ENCODE data around the gene ZNF536. TPM values are rescaled to one million over a fixed set of nuclear protein-coding genes. Genes with fewer than 3 reads are reported as not detected.

ZNF536 gene
- total RNA-seq, 1 experiment from 2014 or later: 0.35 TPM

DNA sequence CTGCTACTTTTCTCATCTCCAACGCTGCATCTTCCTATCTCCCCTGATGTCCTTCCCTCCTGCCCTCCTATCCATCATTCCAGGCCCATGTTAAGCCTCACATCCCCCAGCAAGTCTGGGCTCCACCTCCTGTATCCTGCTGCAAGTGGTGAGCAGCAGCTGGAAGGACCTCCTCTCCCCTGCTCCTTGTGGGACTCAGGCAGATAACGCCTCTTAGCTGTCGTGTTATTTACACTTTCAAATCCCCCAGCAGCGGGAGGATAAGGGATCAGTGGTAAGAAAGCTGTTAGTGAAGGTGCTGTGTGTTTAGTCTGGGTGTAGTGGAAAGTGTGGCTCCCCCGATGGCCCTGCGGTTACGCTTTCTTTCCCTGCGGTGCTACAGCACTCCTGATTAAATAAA, 211.9 kb downstream of the ZNF536 start:
- Mint-ChIP-seq H3K4me1 (peaks cover 12% of the 10 kb centered on the region), H3K27ac (no peak overlapping the region), H3K36me3 (no peaks in the 10 kb centered on the region), H3K4me3 (no peak overlapping the region), H3K27me3 (ENCODE audit: low read depth) (no peaks in the 10 kb centered on the region), H3K9me3 (no peaks in the 10 kb centered on the region)
- POLR2A ChIA-PET: no interaction called here
- CTCF ChIA-PET: interaction anchor here (1.6 kb wide), 1 partner anchor 78 kb away, joined by 3 read pairs; no protein-coding TSS in a partner anchor
- TF ChIP-seq NFYB (CRISPR knock-in tag; conservative IDR thresholded peaks at IDR 0.05; ENCODE audit: low read depth) (no peak), OVOL2 (CRISPR knock-in tag; IDR thresholded peaks at IDR 0.05; ENCODE audit: borderline replicate concordance) (no peak), ZNF416 (CRISPR knock-in tag; IDR thresholded peaks at IDR 0.05) (no peak), ZNF423 (CRISPR knock-in tag; IDR thresholded peaks at IDR 0.05) (no peak), GABPB1 (CRISPR knock-in tag; IDR thresholded peaks at IDR 0.05) (no peak)
- ATAC-seq (no peak), DNase-seq (ENCODE audit: low spot score) (no peak)

DNA sequence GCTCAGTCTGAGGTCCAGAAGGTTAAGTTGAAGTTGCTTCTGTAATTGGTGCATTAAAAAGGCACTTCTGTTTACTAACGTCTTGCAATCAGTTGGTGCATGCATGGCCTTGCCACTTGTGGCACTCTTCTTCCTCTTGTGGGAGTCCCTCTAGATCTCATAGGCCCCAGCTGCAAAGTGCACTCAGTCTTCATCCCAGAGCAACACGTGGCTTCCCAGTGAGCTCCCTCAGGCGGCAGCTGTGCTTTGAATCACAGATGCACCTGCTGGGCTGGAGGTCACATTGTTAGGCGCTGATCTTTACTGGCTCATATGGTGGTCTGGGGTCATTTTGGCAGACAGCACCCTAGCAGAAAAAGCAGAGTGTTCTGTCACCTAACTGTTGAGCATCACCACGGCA, 215.7 kb downstream of the ZNF536 start:
- CTCF ChIA-PET: interaction anchor here (1.1 kb wide), 1 partner anchor 82 kb away, joined by 3 read pairs; no protein-coding TSS in a partner anchor
- Mint-ChIP-seq H3K36me3 (no peaks in the 10 kb centered on the region), H3K27me3 (ENCODE audit: low read depth) (no peaks in the 10 kb centered on the region; the same call in 1 of the 2 replicates), H3K27ac (no peak overlapping the region), H3K4me3 (no peak overlapping the region), H3K4me1 (peaks cover 12% of the 10 kb centered on the region), H3K9me3 (peaks cover 16% of the 10 kb centered on the region)
- ATAC-seq (no peak), DNase-seq (ENCODE audit: low spot score) (no peak)
- TF ChIP-seq NFE2L1 (CRISPR knock-in tag; IDR thresholded peaks at IDR 0.05): 0 out of 2 replicates have a peak, but pooled peaks have one; percentile 33
- TF ChIP-seq, protein P1, sequence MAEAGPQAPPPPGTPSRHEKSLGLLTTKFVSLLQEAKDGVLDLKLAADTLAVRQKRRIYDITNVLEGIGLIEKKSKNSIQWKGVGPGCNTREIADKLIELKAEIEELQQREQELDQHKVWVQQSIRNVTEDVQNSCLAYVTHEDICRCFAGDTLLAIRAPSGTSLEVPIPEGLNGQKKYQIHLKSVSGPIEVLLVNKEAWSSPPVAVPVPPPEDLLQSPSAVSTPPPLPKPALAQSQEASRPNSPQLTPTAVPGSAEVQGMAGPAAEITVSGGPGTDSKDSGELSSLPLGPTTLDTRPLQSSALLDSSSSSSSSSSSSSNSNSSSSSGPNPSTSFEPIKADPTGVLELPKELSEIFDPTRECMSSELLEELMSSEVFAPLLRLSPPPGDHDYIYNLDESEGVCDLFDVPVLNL (CRISPR knock-in tag; IDR thresholded peaks at IDR 0.05; ENCODE audit: borderline replicate concordance, low read depth): no peak
- TF ChIP-seq, protein P2, sequence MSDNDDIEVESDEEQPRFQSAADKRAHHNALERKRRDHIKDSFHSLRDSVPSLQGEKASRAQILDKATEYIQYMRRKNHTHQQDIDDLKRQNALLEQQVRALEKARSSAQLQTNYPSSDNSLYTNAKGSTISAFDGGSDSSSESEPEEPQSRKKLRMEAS (CRISPR knock-in tag; IDR thresholded peaks at IDR 0.05): peak; percentile 53; the same call in 1 of the 2 replicates
- POLR2A ChIA-PET: interaction anchor here (0.9 kb wide), 1 partner anchor 54 kb away, joined by 3 read pairs; no protein-coding TSS in a partner anchor

DNA sequence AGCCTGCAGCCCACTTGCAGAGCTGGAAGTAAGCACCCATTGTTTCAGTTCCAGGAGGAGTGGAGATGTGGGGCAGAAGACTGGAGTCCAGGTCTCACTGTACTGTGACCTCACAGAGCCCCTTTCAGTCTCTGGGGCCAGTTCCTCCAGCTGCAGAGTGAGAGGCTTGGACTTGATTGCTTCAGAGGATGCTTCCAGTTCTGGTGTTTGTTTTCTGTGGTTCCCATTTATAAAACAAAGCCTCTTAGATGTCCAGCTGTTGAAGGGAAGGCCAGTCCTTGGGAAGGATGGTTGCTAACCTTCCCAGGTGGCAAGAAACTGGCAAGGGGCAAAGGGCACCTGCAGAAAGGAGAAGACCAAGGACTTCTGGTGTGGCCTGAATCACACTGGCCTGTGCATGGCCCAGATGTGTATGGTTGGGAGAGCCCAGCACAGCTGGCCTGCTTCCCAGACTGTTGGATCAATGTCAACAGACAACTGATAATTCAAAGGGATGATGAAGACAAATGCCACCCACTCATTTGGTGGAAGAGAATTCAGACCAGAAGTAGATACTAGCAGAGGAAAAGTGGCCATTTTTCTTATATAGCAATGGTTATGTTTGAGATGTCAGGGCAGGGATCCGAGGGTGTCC, 218.5 kb downstream of the ZNF536 start:
- TF ChIP-seq ELF4 (CRISPR knock-in tag; IDR thresholded peaks at IDR 0.05; ENCODE audit: low read depth): no peak
- TF ChIP-seq, protein P3, sequence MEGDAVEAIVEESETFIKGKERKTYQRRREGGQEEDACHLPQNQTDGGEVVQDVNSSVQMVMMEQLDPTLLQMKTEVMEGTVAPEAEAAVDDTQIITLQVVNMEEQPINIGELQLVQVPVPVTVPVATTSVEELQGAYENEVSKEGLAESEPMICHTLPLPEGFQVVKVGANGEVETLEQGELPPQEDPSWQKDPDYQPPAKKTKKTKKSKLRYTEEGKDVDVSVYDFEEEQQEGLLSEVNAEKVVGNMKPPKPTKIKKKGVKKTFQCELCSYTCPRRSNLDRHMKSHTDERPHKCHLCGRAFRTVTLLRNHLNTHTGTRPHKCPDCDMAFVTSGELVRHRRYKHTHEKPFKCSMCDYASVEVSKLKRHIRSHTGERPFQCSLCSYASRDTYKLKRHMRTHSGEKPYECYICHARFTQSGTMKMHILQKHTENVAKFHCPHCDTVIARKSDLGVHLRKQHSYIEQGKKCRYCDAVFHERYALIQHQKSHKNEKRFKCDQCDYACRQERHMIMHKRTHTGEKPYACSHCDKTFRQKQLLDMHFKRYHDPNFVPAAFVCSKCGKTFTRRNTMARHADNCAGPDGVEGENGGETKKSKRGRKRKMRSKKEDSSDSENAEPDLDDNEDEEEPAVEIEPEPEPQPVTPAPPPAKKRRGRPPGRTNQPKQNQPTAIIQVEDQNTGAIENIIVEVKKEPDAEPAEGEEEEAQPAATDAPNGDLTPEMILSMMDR (IDR thresholded peaks at IDR 0.05): no peak
- no peak for TF ChIP-seq ZNF416 (CRISPR knock-in tag; IDR thresholded peaks at IDR 0.05)
- no peak for TF ChIP-seq ZNF263 (CRISPR knock-in tag; IDR thresholded peaks at IDR 0.05; ENCODE audit: low read depth)
- DNase-seq (ENCODE audit: low spot score): no peak
- peaks cover 16% of the 10 kb centered on the region for H3K9me3 Mint-ChIP-seq
- H3K4me1 Mint-ChIP-seq: peaks cover 26% of the 10 kb centered on the region
- H3K27ac Mint-ChIP-seq: no peak overlapping the region
- ChIA-PET POLR2A (no interaction called here), CTCF (no interaction called here)
- no peaks in the 10 kb centered on the region; the same call in 1 of the 2 replicates for H3K27me3 Mint-ChIP-seq (ENCODE audit: low read depth)
- no peak overlapping the region for H3K4me3 Mint-ChIP-seq
- H3K36me3 Mint-ChIP-seq: no peaks in the 10 kb centered on the region
- ATAC-seq: no peak

DNA sequence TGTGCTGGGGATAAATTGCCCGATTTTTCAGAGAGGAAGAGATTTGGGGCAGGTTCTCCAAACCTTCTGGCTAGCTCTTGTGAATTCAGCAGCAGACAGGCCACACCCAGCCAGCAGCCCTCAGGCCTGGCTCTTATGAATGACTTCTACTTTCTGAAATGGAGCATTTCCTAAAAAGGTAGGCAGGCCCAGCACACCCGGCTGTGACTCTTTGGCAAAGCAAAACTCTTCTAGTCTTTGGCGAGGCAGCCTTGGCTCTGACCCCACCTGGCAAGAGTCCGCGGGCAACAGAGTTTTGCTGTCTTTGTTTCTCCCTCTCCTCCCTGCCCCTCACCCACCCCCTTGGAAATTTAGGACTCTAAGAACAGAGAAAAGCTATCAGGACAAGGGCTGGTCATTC, 221.2 kb downstream of the ZNF536 start:
- Mint-ChIP-seq H3K4me3 (no peak overlapping the region), H3K27ac (no peak overlapping the region), H3K9me3 (peaks cover 16% of the 10 kb centered on the region), H3K4me1 (peaks cover 42% of the 10 kb centered on the region), H3K36me3 (no peaks in the 10 kb centered on the region), H3K27me3 (ENCODE audit: low read depth) (no peaks in the 10 kb centered on the region; the same call in 1 of the 2 replicates)
- DNase-seq (ENCODE audit: low spot score) (no peak), ATAC-seq (no peak)
- ChIA-PET CTCF (no interaction called here), POLR2A (no interaction called here)
- no peak for TF ChIP-seq CBFB (CRISPR knock-in tag; IDR thresholded peaks at IDR 0.05; ENCODE audit: low read depth)
- TF ChIP-seq, protein P4, sequence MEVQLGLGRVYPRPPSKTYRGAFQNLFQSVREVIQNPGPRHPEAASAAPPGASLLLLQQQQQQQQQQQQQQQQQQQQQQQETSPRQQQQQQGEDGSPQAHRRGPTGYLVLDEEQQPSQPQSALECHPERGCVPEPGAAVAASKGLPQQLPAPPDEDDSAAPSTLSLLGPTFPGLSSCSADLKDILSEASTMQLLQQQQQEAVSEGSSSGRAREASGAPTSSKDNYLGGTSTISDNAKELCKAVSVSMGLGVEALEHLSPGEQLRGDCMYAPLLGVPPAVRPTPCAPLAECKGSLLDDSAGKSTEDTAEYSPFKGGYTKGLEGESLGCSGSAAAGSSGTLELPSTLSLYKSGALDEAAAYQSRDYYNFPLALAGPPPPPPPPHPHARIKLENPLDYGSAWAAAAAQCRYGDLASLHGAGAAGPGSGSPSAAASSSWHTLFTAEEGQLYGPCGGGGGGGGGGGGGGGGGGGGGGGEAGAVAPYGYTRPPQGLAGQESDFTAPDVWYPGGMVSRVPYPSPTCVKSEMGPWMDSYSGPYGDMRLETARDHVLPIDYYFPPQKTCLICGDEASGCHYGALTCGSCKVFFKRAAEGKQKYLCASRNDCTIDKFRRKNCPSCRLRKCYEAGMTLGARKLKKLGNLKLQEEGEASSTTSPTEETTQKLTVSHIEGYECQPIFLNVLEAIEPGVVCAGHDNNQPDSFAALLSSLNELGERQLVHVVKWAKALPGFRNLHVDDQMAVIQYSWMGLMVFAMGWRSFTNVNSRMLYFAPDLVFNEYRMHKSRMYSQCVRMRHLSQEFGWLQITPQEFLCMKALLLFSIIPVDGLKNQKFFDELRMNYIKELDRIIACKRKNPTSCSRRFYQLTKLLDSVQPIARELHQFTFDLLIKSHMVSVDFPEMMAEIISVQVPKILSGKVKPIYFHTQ (CRISPR knock-in tag; IDR thresholded peaks at IDR 0.05): no peak
- no peak for TF ChIP-seq SMAD3 (CRISPR knock-in tag; IDR thresholded peaks at IDR 0.05; ENCODE audit: borderline replicate concordance)
- TF ChIP-seq NR2C2 (CRISPR knock-in tag; IDR thresholded peaks at IDR 0.05): no peak
- TF ChIP-seq, protein P5, sequence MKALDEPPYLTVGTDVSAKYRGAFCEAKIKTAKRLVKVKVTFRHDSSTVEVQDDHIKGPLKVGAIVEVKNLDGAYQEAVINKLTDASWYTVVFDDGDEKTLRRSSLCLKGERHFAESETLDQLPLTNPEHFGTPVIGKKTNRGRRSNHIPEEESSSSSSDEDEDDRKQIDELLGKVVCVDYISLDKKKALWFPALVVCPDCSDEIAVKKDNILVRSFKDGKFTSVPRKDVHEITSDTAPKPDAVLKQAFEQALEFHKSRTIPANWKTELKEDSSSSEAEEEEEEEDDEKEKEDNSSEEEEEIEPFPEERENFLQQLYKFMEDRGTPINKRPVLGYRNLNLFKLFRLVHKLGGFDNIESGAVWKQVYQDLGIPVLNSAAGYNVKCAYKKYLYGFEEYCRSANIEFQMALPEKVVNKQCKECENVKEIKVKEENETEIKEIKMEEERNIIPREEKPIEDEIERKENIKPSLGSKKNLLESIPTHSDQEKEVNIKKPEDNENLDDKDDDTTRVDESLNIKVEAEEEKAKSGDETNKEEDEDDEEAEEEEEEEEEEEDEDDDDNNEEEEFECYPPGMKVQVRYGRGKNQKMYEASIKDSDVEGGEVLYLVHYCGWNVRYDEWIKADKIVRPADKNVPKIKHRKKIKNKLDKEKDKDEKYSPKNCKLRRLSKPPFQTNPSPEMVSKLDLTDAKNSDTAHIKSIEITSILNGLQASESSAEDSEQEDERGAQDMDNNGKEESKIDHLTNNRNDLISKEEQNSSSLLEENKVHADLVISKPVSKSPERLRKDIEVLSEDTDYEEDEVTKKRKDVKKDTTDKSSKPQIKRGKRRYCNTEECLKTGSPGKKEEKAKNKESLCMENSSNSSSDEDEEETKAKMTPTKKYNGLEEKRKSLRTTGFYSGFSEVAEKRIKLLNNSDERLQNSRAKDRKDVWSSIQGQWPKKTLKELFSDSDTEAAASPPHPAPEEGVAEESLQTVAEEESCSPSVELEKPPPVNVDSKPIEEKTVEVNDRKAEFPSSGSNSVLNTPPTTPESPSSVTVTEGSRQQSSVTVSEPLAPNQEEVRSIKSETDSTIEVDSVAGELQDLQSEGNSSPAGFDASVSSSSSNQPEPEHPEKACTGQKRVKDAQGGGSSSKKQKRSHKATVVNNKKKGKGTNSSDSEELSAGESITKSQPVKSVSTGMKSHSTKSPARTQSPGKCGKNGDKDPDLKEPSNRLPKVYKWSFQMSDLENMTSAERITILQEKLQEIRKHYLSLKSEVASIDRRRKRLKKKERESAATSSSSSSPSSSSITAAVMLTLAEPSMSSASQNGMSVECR (CRISPR knock-in tag; IDR thresholded peaks at IDR 0.05; ENCODE audit: borderline replicate concordance): no peak
- TF ChIP-seq, protein P6, sequence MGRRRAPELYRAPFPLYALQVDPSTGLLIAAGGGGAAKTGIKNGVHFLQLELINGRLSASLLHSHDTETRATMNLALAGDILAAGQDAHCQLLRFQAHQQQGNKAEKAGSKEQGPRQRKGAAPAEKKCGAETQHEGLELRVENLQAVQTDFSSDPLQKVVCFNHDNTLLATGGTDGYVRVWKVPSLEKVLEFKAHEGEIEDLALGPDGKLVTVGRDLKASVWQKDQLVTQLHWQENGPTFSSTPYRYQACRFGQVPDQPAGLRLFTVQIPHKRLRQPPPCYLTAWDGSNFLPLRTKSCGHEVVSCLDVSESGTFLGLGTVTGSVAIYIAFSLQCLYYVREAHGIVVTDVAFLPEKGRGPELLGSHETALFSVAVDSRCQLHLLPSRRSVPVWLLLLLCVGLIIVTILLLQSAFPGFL (CRISPR knock-in tag; IDR thresholded peaks at IDR 0.05; ENCODE audit: borderline replicate concordance): no peak
